ENCODE data around the gene UBALD2.
"Not testable (repeated sequence)": the region's sequence is repeated elsewhere in the genome, so short reads cannot be mapped to it uniquely, and the experiment has no call there.

UBALD2 gene

DNA sequence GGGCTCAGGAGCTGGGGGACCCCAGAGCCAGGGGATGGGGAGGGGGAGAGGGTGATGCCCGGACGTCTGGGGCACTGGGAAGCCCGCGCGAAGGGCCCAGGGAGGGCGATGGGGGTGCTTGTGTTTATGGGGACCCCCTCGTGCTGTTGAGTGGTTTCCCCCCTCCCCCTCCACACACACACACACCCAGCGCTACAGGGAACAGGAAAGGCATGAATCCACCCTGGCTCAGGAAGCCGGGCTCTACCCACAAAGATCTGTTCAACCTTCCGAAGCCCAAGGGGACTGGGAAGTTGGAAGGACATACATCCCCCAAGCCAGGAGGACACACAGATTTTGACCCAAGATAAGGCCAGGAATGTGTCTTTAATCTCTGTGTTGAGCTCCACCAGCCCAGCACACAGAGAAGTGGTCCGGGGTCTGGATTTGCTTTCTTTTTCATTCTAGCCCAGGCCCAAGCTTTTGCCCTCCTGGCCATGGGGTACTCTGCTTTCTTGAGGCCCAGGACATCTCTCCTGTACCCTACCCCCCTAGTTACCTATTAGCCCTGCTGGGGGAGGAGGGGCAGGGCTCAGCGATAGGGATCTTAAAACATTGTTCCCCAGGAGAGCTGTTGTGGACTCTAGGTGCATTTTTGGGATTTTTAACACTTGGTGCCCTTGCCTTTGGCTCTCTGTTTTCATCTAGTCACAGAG is 1.2 kb downstream of the UBALD2 start:
- DNase-seq = no peak

DNA sequence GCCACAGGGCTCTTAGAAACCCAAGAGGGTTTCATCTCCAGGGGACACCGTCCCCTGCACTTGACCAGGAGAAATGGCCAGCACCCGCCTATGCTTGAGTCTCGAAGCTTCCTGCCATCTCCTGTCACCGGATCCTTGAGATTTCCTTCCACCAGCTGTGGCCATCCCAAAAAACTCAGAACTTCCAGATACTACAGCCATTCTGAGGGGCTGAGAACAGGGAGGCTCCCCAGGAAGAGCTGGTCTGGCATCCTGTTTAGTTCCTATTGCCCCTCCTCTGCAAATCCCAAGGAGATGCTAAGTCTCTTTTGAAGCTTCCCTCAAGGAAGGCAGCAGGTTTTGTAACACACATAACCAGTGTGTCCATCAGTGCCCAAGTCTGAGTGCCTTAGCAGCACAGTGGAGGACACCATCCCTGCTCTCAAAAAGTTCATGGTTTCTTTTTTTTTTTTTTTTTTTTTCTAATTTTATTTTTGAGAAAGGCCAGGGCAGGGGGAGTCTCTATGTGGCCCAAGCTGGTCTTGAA is 2.0 kb downstream of the UBALD2 start:
- DNase-seq = no peak

DNA sequence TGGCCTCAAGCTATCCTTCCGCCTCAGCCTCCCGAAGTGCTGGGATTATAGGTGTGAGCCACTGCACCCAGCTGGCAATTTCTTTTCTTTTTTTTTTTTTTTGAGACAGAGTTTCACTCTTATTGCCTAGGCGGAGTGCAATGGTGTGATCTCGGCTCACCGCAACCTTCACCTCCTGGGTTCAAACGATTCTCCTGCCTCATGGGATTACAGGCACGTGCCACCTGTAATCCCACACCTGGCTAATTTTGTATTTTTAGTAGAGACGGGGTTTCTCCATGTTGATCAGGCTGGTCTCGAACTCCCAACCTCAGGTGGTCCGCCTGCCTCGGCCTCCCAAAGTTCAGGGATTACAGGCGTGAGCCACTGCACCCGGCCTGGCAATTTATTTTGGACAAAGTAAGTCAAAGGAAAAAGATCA is 2.4 kb downstream of the UBALD2 start:
- not testable (repeated sequence) for DNase-seq

DNA sequence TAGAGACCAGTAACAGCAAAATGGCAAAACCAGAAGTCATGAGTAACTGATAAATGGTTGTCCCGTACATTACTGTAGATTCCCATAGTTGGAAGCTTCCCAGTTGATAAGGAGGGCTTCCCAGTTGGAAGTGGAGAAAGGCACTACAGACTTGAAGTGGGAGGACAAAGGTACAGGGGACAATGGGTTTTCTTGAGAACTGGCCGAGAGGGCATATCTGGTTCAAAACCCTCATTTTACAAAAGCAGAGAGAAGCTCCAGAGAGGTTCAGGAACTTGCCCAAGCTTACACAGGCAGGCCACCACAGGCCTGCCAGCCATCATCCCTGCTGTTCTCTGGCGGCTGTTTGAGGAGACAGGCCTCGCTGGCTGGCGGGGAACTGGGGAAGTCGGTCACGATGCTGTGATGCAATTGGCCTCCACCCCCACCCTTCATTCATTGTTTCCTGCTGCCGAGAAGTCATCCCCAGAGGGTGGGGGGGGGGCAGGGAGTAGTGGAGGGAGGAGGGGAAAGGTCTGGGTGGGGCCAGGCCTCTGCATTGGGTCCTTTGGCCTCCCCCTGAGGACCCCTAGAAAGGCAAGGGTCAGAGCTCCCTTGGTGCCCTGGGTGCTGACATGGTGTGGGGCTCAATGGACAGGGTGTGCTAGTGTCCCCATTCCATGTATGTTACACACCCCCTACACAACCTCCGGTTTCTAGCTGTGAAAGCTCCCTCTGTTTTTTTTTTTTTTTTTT is 3.0 kb downstream of the UBALD2 start:
- DNase-seq = no peak

DNA sequence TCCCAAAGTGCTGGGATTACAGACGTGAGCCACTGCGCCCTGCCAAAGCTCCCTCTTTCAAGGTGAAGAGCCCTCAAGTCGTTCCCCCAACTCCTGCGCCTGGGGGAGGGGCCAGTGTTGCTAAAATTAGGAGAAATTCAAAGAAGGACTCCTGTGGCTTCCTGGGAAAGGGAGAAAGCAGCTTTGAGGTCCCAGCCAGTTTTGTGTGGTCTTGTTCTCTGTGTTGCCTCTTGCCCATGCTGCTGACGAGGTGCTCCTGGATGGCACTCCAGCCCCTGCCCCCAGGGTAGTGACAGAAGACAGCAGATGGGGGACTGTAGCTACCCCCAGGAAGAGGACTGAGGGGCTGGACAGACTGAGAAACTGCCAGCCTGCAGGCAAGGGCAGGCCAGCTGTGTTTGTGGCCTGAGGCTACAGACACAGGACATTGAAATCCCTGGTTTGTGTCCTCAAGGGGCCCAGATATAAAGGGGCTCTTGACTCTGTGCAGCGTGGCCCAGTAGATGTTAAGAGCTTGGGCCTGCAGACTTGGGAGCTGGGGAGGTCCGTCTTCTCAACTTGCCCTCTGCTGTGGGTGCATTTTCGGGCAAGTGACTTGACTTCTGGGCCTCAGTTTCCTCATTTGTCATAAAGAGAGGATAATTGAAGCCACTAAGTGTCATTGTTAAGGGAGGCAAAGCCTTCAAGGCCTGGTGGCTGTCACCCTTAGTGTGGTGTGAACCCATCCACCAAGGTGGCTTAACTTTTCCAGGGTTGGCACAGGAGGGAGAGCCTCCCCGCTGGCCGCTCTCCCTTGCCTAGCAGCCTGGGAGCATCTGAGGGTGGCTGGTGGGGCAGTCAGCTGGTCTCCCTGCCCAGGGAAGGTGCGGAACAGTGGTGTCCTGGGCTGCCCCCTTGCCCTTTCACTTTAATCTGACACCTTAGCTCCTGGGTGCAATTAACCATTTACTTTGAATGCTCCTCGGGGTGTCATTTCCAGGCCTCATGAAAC is 4.1 kb downstream of the UBALD2 start:
- no peak for DNase-seq

DNA sequence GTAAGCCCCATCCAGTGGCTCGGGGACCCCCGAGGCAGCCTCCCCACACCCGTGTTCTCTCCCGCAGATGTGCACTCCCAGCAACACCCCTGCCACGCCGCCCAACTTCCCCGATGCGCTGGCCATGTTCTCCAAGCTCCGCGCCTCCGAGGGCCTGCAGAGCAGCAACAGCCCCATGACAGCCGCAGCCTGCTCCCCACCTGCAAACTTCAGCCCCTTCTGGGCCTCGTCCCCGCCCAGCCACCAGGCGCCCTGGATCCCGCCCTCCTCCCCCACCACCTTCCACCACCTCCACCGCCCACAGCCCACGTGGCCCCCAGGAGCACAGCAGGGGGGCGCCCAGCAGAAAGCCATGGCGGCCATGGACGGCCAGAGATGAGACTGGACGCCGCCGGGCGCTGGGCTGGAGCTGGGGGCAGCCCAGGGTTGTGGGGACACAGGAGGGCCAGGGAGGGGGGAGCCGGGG is 5.0 kb downstream of the UBALD2 start:
- DNase-seq = no peak

DNA sequence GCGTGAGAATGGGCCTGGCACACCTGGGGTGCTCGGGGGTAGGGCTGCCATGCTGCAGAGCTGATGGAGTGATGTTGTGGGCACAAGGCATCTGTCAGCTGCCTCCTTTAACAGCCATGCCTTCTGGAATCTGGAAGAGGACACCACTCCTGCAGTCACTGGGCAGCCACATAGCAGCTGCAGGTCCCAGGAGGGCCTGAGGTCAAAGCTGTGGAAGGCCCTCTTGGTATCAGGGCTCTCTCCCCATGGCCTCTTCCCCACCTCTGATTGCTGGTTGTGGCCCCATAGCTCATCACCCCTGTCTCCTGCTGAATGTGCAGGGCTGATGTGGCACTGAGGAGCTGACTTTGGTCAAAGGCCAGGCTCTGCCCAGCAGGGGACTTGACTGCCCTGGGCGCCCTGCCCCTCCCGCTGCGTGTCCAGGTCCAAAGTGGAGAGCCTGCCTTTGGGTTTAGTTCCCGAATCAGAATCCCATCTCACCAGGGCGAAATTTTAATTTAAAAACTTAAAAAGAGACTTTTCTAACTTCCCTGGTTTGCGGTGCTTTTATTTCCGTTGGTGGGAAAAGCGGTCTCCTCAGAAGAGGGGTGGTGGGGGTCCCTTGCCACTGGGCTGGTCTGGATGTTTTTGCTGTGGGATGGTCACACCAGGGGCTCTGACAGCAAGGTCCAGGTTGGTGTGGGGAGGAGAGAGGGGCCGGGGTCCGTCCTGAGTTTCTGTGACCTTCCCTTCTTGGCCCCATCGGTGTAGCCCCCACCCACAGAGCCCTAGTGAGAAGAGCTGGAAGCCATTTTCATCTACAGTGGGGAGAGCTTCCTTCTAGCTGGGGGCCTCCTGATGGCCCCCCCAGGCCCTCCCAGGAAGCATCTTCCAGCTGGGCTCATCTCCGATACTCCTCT is 5.9 kb downstream of the UBALD2 start:
- no peak for DNase-seq

DNA sequence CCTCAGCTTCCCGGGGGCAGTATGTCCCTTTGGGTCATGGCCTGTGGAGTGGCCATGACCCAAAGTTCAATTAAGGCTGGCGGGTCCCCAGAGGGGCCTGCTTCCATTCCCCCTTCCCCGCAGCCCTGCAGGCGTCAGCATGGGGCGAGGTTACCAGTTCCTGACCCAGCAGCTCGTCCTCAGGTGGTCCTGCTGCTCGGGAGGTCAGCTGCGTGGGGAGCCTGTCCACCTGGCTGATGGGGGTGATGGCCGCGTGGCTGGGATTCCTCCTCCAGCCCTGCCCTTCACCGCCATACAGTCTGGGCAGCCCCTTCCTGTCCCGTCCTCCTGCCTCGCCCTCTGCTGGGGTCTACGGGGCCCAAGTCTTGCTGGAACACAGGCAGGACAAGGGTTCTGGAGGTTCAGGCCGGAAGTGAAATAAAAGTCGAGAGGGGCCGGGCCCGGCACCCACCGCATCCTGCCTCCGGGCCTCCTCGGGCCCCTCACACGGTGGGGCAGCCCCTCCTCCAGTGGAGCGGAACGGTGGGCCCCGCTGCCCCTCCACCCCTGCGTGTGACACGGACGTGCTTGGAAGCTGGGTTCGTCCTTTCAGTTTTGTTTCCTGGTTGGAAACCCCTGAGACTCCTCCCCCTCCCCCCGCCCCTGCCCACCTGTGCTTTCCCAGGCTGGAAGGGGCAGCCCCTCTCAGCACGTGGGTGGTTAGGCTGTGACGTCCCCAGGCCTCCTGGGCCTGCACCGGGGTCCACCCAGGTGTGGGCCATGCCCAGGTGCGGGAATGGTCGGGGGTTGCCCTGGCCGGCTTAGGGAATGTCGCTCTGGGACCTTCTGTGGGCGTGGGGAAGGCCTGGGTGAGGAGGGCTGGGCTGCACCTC is 6.8 kb downstream of the UBALD2 start:
- no peak for DNase-seq

DNA sequence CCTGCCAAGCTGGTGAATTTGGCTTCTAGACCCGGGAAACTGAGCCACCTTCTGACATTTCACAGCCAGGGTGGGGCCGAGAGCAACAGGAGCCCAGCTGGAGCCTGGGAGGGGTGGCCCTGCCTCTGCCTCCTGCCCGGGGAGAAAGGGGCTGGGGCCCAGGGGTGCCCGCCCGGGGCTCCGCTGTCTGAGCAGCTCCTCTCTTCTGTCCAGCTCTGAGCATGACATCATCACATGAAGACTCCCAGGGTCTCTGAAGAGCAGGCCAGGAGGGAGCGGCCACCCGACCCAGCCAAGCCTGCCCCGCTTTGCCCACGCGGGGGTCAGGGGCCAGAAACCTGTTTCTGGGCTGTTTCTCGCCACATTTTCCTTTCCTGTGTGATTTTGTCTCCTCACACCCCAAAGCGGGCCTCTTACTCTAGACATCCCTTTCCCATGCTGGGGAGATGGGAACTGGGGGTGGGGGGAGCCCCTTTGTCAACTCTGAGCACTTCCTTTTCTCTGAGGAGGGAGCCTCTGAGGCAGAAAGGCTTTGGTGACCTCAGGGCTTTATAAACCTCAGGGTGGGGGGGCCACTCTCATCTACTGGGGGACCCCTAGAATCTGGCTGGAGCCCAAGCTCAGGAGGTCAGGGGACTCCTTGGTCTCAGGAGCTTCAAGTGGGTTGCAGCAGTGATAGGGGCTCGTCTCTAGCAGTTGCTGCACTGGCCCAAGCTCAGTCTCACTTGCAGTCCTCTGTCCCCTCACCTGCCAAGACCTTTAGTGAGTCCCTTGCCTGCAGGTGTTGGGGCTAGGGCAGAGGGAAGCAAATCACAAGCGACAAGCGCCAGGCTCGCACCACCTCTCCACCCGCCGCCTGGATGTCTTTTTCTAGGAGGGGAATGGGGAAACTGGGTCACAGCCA is 7.6 kb downstream of the UBALD2 start:
- no peak for DNase-seq

DNA sequence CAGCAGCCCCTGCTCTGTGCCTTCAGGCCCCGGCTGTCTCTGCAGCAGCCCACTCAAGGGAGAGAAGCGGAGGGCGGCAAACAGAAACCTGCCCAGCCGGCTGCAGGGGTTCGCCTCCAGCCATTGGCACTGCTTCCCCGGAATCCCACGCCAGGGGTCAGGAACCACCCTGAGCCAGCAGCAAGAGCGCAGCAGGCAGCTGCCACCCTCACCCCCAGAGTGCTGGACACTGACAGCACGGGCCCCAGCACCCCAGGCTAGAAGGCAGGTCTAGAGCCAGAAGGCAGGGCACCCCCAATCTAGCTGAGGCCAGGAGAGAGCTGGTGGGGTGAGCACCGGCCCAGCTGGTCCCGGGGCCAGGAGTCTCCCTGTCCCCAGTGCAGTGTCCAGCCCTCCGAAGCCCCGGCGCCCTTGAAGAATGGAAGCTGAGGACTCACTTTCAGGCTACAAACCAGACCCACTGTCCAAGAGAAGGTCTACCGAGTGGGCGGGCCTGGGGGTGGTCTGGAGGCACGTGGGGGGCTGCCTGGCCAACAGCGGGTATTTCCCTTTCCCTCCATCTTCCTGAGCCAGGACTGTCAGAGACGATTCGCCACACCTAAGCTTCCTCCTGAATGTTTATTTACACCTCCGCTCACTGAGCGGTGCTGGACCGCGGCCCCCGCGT is 8.4 kb downstream of the UBALD2 start:
- DNase-seq = no peak

DNA sequence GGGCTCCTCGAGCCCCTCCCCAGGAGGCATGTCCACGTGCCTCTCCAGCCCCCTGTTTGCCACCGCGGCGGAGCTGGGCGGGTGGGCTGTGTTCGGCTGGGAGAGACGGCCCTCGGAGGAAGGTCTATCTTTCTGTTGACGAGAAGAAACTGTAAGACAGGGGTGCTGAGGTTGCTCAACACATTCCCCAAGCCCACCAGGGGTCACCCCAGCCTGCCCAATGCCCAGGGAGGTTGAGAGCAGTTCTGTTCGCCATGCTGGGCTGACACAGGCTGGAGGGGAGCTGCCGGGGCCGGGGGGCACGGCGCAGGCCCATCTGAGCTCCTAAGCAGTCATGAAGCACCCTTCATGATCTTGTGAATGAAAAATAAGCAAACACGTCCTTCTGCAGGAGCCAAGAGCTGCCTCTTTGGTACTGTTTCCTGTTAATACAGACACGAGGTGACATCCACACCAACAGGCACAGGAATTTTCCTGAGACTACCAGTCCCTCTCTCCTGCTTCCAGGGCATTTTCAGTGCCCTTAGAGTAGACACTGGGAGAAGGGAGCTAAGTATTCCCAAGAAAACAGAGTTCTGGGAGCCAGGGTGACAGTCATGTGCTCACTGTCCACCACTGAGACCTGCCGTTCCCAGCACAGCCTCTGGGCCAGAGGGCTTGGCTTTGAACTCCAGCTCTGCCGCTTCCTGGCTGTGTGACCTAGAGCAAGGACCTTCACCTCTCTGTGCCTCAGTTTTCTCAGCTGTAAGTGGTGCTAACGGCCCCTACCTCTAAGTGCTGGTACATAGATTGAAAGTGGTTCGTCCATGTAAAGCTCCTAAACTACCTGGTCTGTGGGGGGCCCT is 9.2 kb downstream of the UBALD2 start:
- no peak for DNase-seq

DNA sequence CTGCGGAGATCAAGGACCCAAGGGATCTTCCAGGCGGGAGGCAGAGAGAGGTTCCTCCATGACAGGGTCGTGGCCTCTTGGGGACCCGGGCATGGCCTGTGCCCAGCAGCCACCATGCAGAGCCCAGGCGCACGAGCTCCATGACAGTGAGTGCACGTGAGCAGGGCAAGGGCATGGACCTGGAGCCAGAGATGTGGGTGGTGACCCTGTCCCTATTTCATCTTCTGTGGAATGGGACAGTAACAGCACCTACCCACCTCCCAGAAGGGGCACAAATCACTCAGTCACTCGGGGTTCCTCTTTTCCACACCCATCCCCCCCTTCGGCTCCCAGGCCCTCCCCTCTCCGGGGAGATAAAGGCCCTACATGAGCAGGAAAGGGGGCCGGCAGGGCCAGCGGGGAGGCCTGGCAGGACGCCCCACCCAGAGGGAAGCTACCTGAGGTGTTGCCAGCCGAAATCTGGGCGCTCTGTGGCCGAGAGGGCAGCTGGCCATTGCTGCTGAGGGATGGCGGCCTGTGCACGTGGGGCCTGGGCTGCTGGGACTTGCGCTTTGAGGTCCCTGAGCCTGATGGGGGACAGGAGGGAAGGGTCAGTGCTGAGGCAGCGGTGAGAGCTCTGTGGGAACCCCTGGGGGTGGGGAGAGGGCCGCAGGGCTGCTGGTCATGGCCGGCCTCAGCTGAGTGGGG is 10.4 kb downstream of the UBALD2 start:
- DNase-seq = no peak

DNA sequence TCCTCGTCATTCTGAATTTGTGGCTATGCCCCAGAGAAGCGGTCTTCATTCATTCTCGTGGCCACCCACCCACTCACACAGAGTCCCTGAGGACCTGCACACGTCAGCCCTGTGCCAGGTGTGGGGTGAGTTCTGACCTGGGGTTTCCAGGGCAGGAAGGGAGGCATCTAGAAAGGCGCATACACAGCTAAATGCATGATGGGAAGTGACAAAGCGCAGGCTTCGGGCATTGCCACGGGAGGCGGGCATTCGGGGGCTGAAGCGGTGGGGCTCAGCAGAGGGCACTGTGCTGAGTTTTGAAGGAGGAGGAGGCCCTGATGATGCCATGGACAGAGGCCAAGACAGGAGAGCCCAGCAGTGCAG is 10.9 kb downstream of the UBALD2 start:
- no peak for DNase-seq

DNA sequence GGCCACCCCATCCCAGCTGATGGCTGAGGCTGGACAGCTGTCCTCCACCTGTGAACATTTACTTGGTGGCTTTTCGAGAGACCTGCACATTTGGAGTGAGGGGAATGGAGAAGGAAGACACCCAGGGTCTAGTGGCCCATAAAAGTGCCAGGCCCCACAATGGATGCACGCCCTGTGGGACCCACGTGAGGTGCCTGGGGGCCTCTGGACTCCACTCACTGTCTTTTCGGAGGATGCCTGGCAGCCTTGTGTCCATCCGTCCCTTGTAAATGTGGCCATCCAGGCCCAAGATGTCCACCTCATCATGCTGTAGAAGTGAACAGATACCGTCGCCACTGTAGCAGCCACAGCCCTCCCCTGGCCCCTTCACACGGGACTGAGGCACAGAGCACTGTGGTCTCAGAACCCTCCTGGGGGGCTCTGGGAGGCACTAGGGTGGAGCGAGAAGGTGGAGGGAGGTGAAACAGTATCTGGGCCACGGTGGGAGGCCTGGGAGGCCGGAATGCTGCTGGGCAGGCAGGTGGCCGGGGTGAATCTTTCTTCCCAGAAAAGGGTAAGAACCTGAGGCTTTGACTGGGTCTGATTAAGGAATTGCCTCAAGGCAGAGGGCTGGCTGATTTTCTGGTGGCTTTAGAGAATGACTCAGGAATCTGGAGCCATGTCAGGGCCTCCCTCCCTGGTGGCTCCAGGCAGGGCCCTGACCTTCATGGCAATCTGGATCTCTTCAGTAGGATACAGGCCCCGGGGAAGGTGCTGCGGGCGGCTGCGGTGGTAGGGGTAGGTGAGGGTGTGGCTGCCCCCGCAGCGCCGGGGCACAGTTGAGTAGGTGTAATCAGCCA is 11.5 kb downstream of the UBALD2 start:
- DNase-seq = no peak

DNA sequence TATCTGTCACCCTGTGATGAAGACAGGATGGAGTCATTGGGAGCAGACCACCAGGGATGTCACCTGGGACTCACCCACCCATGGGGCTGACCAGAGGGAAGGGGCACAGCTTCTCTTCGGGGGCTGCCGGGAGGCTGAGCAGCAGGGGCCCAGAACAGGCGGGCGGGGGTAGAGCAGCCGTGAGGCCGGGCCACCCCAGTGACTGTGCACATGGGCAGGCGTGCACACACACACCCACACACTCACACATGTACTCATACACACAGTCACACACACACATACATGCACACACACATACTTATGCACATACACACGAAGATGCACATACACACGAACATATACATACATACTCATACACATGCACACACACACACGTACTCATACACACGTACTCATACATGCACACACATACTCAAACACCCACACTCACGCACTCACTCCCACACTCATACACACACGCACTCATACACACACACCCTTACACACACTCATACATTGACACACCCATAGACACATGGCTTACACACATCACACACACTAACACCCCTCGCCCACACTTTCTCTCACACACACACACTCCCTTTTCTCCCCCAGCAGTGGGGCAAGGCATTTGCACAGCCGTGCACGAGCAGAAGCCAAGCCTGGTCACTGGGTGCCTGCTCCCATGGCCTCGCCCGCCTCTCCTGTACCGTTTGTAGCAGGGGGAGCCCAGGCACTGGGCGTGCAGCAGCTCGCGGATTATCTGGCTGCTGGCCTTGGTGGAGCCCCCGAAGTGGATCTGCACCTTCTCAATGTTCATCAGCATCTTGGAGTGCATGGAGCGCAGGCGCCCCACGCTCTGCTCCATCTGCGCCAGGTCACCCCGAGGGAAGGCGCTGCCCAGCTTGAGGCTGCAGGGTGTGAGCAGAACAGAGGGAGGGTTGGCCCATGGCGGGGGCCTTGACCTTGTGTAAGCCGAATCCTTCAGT is 12.4 kb downstream of the UBALD2 start:
- DNase-seq = no peak

Measured in NCI-H345 (cell line).